NOMO-1 (cell line): ENCODE data around the gene FMO5.
A peak's percentile ranks its signal among the peaks of the same experiment; 100 is the strongest.

Experiments
- DNase-seq, 2 experiments: peaks; one replicate each; lab custom pipeline; 2025; ENCODE audit not compliant: unreplicated experiment in 2 of 2; lab: John Stamatoyannopoulos, UW

FMO5 gene, protein sequence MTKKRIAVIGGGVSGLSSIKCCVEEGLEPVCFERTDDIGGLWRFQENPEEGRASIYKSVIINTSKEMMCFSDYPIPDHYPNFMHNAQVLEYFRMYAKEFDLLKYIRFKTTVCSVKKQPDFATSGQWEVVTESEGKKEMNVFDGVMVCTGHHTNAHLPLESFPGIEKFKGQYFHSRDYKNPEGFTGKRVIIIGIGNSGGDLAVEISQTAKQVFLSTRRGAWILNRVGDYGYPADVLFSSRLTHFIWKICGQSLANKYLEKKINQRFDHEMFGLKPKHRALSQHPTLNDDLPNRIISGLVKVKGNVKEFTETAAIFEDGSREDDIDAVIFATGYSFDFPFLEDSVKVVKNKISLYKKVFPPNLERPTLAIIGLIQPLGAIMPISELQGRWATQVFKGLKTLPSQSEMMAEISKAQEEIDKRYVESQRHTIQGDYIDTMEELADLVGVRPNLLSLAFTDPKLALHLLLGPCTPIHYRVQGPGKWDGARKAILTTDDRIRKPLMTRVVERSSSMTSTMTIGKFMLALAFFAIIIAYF

DNA sequence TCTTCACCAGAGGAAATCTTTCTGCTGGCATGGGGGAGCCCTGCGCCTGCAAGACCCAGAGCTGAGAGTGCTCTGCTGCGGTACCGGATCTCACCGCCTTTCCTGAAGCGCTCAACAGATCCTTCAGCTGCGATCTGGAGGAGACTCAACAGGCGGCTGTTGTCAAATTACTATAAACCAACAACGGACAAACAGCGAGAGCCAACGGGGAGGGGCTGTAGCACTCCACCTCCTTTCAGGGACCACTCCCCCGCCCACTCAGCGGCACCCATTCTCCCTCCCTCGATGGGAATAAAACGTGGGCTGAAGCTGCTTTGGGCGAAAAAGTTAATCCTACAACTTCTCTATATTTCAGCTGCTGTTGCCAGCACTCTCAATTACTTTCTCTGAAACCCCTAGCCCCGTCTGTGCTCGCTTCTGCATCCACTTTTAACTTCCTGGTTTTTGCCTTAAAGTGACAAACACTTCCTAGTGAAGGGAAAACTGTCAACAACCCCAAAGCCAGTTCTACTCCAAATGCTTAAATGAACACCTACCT lies at the start of gene FMO5:
FMO5 (minus strand) TSS at position 147 of the 538 bp plus-strand sequence. CDS start 310 bp downstream, outside the sequence.
- peak; percentile 55 to 80 for DNase-seq

DNA sequence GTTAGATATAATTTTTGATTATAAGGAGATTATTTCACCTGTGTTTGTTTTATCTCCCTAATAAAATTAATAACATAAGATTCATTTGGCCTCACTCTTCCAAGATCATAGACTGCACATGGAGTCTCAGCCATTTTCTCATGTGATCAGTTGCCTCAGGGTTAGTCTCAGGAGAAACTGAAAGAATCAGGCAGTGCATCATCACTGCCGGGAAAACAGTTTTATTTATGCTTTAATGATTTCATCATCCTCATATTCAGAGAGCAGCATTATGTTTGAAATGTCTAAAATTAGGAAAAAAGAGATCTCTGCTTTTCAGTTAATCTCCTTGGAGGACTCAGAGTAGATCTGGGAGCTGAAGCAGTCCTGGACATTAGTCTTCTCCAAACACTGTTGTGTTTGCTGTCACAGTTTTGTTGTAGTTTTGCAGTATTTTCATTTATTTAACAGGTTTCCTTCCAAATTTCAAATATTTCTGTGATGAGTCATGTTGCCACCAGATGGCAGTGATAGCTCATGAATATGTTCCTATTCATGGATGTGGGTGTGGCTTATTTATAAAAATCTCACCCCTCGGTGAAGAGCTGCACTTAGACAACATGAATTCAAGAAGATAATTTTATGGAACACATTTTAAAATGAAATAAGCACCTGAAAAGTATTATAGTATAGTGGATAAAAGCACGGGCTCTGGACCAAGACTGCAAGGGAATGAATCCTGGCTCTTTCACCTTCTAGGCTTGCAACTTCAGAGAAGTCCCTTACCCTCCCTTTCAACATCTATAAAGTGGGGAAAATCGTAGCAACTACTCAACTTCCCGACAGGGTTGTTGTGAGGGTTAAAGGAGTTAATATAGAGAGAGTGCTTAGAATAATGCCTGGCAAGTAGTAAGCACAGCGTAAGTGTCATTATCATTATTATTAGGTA lies 48.5 kb upstream of the FMO5 start:
- peak; percentile 9 to 37 for DNase-seq

DNA sequence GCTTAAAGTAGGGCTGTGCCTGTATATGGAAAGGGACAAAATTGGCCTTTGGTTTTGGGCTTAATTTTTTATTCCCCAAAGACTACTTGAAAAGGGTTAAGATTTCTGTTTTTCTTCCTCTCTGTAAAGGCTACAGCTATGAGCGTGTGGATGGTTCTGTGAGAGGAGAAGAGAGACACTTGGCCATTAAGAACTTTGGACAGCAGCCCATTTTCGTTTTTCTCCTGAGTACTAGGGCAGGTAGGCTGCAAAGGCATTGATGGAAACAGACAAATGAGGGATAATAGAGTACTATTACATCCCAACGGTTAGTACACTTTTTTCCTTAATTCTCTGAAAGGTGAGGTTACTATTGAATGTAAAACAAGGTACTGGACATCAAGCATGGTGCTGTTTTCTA lies 46.9 kb upstream of the FMO5 start:
- no peak for DNase-seq

DNA sequence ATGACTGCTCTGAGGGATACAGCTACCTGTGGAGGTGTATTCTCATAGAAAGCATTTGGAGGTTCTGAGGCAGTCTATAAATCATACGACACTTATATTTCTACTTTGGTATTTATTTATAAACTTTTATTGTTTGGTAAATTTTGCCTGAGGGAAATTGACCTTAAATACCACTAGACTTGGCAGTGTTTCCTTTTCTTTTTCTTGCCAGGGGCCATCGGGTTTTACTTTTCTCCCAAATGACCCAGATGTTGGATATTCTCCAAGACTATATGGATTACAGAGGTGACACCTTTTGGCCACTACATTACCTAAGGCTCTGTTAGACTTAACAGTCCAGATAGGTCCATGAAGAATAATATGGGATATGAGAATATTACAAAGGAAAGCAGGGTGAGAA lies 45.6 kb upstream of the FMO5 start:
- no peak for DNase-seq

DNA sequence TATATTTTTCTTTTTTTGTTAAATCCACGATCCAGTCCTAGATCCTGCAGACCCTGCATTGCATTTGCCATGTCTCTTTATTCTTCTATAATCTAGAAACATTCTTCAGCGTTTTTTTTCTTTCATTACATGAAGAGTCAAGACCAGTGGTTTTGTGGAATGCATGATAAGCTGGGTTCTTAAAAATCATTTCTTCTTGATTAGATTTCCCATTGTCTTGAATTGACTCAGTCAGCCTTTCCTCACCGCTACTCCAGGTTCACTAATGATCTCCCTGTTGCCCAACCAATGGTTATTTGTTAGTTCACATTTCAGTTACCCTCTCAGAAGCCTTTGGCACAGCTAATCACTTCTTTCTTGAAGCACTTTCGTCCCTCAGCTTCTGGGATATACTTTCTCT lies 42.6 kb upstream of the FMO5 start:
- no peak for DNase-seq

DNA sequence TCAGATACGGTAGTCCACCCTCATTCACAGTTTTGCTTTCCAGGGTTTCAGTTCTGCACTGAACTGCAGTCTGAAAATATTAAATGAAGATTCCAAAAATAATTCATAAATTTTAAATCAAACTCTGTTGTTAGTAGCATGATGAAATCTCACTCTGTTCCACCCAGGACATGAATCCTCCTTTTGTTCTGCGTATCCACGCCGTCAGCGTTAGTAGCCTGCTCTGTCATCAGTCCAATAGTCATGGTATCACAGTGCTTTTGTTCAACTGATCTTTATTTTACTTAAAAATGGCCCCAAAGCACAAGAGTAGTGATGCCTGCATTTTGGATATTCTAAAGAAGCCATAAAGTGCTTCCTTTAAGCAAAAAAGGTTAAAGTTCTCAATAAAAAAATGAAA lies 41.2 kb upstream of the FMO5 start:
- no peak for DNase-seq

DNA sequence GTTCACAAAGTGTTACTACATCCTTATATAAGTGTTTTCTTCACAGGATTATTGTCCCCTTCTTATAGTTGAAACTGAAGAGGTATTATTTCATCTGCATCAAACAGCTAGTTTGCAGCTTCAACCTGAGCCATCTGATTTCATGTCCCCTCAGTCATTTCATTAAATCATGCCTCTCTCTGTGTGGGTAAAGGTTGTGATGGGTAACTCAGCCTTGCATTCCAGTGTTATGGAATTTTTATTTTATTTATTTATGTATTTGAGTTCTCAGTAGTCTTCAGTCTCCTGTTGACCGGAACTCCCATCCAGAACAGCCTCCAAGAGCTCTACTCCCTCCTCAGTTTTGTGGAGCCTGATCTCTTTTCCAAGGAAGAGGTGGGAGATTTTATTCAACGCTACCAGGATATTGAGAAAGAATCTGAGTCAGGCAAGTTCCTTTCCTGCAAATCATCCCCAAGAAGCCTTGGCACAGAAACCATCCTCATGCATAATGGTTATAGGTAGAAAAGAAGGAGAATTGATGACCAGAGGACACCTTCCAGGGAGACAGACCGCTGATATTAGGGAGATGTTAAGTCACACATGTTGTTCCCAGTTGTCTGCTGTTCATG lies 39.1 kb upstream of the FMO5 start:
- no peak for DNase-seq

DNA sequence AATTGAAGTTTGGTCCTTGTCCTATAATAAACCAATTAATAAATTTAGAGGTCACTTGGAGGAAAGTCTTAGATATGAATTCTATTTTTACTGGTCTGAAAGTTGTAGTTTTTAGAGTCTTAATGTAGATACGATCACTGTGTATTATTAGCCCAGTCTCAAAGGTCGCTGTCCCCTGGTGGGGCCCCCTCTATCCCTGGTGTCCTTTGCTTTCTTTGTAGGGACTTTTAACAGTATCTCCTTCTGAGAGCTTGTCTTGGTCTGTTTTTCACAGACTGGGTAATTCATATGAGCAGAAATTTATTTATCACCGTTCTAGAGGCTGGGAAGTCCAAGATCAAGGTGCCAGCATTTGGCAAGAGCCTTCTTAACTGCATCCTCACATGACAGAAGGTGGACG lies 35.8 kb upstream of the FMO5 start:
- DNase-seq = no peak

DNA sequence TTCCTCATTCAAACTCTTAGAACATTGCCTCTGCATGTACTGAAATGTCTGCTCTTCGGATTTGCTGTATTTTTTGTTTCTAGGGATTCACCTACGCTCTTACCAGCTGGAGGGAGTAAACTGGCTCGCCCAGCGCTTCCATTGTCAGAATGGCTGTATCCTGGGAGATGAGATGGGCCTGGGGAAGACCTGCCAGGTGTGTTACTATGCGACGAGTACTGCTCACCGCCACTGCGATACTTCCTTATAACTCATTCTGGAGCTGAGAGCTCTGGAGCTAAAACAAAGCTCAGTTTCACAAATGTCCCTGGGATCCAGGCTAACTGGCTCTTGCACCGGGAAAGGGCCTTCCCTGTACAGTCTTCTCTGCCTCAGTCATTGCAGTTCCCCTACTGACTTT lies 27.4 kb upstream of the FMO5 start:
- no peak for DNase-seq

DNA sequence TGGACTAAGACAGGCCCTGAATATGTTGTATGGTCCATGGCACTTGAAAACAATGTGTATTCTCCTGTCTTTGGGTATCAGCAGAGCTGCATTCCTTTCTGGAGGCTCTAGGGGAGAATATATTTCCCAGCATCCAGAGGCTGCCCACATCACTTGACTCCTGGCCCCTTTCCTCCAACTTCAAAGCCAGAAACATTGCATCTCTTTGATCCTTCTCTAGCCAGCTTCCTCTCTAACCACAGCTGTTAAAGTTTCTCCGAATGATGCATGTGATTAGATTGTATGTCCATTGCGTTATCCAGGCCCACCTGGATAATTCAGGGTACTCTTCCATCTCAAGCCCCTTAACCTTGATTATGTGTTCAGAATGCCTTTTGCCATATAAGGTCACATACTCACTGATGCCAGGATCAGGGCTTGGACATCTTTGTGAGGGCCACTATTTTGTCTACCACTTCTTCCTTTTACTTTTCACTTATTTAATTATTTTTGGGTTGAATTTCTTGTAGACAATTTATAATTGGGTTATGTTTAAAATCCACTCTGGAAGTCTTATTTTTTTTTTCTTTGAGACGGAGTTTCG lies 22.6 kb upstream of the FMO5 start:
- no peak for DNase-seq

DNA sequence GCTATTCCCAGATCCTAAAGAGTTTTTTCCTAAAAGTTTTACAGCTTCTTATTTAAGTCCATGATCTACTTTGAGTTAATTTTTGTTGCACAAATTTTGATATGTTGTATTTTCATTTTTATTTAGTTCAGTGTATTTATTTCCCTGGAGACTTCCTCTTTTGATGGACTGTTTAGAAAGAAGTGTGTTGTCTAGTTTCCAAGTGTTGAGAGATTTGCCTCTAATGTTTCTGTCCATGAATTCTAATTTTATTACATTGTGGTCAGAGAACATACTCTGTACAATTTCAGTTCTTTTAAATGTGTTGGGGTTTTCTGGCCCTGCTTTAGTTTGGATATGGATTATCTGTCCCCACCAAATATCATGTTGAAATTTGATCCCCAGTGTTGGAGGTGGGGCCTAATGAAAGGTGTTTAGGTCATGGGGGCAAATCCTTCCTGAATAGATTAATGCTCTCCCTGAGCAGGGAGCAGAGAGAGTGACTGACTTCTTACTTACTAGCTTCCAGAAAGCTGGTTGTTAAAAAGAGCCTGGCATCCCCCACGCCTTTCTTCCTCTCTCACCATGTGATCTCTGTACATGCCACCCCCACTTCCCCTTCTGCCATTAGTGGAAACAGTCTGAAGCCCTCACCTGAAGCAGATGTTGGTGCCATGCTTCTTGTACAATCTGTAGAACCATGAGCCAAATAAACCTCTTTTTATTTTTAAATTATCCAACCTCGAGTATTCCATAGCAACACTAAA lies 21.9 kb upstream of the FMO5 start:
- DNase-seq = peak; percentile 2 to 32

DNA sequence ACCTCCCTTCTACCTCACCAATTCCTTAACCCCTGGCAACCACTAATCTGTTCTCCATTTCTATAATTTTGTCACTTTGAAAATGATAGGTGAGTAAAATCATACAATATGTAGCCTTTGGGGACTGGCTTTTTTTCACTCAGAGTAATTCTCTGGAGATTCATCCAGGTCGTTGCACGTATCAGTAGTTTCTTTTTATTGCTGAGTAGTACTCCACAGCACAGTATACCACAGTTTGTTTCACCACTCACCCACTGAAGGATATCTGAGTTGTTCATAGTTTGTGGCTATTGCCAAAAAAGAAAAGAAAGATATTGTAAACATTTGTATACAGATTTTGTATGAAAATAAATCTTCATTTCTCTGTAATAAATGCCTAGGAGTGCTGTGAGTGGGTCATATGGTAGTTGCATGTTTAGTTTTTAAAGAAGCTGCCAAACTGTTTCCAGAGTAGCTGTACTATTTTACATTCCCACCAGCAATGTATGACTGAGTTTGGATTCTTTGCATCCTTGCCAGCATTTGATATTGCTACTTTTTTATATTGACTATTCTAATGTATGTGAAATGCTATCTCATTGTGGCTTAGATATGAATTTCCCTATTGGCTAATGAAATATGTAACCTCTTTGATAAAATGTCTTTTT lies 21.0 kb upstream of the FMO5 start:
- no peak for DNase-seq

DNA sequence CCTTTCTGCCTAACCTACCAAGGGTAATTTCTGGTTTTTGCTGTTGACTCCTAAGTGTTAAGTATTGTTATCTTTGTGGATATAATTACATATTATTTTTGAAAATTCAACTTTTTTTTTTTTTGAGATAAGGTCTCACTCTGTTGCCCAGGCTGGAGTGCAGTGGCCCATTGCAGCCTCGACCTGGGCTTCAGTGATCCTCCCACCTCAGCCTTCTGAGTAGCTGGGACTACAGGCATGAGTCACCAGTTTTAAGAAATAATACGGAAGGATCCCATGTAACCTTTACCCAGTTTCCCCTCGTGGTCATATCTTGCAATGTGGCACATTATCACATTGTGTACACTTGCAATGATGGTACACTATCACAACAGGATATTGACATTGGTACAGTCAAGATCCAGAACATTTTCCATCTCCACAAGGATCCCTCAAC lies 20.5 kb upstream of the FMO5 start:
- DNase-seq = no peak

DNA sequence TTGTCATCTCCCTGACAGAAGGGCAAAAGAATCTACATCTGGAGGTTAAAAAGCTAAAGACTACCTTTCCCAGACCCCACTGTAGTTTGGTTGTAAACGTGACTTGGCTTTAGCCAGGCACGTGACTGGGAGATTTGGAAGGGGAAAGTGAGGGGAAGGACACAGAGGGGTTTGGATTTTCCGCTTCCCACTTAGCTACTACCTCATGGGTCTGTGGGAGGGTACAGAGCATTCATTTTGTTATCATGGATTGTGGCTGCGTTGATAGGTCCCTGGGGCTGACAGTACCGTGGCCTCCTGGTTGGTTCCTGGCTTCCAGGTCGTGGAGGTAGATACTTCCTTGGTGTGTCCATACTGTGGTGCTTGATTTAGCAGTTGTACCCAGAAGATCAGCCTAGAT lies 20.0 kb upstream of the FMO5 start:
- no peak for DNase-seq

DNA sequence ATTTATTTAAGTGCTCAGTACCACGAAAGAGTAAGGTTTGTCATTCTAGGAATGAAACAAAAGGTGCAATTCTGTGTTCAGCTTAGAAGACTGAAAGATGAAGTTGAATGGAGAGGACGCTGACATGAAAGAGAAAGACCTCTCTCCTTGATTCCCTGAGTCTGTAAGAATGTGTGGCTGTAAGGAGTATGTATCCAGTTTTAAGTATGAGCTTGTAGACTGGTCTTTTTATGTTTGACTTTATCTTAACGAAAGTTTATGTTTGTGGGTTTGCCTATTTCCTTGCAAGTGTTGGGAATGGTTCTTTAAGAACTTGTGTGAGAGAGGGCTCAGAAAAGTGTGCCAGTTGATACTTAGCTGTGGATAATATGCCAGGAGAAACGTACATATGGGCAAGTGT lies 18.7 kb upstream of the FMO5 start:
- DNase-seq = no peak

DNA sequence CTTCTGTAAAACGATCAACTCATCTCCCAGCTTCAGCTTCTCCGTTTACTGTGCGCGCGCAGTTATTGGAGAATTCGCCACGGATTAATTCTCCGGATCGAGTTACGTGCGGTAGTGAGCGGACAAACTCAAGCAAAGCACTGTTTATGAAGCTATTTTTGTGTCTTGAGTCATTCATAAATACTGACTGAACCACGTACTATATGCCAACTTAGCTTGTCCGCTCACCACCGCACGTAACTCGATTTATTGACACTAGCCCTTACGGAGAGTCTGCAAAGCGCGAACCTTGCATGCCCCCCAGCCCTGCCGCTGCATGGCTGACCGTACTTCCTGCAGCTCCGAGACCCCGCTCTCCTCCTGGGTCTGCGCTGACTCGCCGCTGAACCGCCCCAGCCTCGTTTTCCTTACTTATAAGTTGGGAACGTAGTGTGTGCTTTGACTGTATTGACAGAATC lies 18.1 kb upstream of the FMO5 start:
- peak; percentile 6 to 52 for DNase-seq

DNA sequence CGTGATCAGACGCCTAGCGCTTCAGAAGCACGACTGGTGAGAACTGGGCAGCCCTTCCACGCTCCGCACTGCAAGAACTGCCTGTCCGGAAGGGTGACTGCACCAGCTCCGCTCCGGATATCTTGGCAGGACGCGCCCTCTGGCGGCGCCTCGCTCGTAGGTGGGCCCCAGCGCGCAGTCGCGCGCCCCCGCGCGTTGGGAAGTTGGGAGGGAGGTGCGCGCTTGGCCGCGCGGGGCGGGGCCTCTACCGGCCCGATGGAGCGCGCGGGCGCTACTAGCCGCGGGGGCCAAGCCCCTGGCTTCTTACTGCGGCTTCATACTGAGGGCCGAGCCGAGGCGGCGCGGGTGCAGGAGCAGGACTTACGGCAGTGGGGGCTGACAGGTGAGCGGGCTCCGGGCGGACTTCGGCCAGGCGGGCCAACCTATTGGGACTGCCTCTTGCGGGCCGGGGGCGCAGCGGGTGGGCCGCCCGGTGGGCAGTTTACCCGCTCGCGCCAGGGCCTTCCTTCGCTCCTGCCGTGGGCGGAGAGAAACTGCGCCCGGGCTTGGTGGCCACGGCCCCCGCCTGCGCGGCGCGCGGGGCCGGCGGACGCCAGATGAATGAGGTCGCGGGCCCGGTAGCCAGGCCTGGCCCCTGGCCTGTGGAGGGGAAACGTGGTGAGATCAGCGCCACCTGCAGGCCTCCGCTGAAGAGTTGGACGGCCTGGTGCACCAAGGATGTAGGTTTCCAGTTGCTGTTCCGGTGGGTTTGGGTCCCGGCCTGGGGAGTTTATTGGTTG lies 17.5 kb upstream of the FMO5 start, which contains the start of gene CHD1L:
CHD1L (plus strand) TSS at position 236 of the 779 bp plus-strand sequence; CDS start at position 256, 20 bp downstream.
- peak; percentile 91 to 92 for DNase-seq

DNA sequence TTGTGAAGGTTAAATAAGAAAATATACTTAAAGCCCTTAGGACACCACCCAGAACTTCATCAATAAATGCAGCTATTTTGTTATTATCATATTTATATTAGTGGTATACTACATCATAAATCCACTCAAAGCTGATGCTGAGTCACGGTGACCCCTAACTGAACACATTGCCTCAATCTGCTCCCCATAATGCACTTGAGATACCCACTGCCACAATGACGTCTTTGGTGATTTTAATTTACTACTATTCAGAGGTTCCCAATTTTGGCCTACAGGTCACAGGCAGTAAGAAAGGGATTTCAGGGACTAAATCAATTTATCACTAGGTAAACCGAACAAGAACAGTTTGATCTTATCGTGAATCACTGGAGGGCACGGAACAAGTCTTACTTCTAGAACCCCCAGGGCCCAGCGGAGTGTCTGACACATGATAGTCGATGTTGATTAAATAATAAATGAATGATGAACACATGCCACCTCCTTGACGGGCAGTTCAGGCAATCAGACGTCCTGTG lies 16.9 kb upstream of the FMO5 start:
- no peak for DNase-seq
